Testis (tissue), 5 donors: ENCODE data around the gene RASIP1. TPM values are rescaled to one million over a fixed set of nuclear protein-coding genes. Genes with fewer than 3 reads are reported as not detected.
"Not testable (repeated sequence)": the region's sequence is repeated elsewhere in the genome, so short reads cannot be mapped to it uniquely, and the experiment has no call there.

Source experiments
- DNase-seq: peaks from one replicate; pipeline ENCODE4 v3.0.0-alpha.2; 2019
- H3K27ac ChIP-seq, 2 donors: fragments of 200-600 bp; sonication (generic); one replicate each; pipeline ENCODE4 v1.5.1; 2019
- H3K27me3 ChIP-seq: fragments of 200-600 bp; sonication (generic); one replicate; pipeline ENCODE4 v1.5.1; 2019
- H3K36me3 ChIP-seq: fragments of 200-600 bp; sonication (generic); one replicate; pipeline ENCODE4 v1.5.1; 2017; ENCODE audit warnings: low read depth; ENCODE audit errors: missing control alignments
- H3K4me1 ChIP-seq: fragments of 200-600 bp; sonication (generic); one replicate; pipeline ENCODE4 v1.5.1; 2019
- H3K4me3 ChIP-seq, 2 donors: fragments of 200-600 bp; sonication (generic); one replicate each; pipeline ENCODE4 v1.5.1; 2017 to 2019
- H3K9me3 ChIP-seq: fragments of 200-600 bp; sonication (generic); one replicate; pipeline ENCODE4 v1.5.1; 2017
- CTCF ChIP-seq, 3 experiments: fragments of 450-650 bp in 2 of 3; fragments of 200-600 bp in 1 of 3; sonication (generic) in 1 of 3; IDR thresholded peaks; one replicate each; pipeline ENCODE4 v1.5.1; 2016 to 2019; ENCODE audit warnings: antibody characterized with exemption in 3 of 3, mild to moderate bottlenecking in 2 of 3, moderate library complexity in 1 of 3
- POLR2A ChIP-seq: fragments of 450-650 bp; IDR thresholded peaks from one replicate; pipeline ENCODE4 v1.6.1; 2017; ENCODE audit warnings: antibody characterized with exemption, mild to moderate bottlenecking, moderate library complexity
- WGBS, 2 donors: methylation state at CpG; one replicate each; pipeline ENCODE4 v1.1.5; 2018; 5-methylcytosine and 5-hydroxymethylcytosine counted together
- intact Hi-C: fragments of 100-400 bp; cut with DNase I; formaldehyde crosslinking; loops from one replicate; pipeline ENCODE4 v1.15.1; 2023; ENCODE audit warnings: low total_unique reads
- long read RNA-seq, 2 donors: transcript quantifications; one replicate each; lab custom pipeline, GENCODE V29; 2026
- polyA plus RNA-seq: library from polyadenylated mRNA; stranded (reverse); fragments of 350-450 nt; fragmentation: Illumina TruSeq; extraction: RNeasy Lipid Tissue Mini Kit (QIAGEN cat#74804); gene quantifications from one replicate; pipeline ENCODE4 v1.2.3, GENCODE V29; 2014; ENCODE audit warnings: low read depth, low replicate concordance; ENCODE audit not compliant: insufficient read depth
- total RNA-seq, 2 donors: library from RNA; depleted of rRNA; stranded (reverse); fragments of >200 nt; gene quantifications; one replicate each; pipeline ENCODE4 v1.2.3, GENCODE V29; 2016

Gene RASIP1
- total RNA-seq (10 to 100 TPM; 11.2 to 21.4 TPM), polyA plus RNA-seq (8.8 TPM)
- long read RNA-seq, donor 1, partial matches to known transcripts = 0 of 3 reads
- long read RNA-seq, donor 1, other reads (novel, unspliced or antisense) = 0 of 3 reads
- long read RNA-seq, donor 2 = 0 reads

GRCh38 chr19:48740164-48740972 is at the start of gene RASIP1:
Gene RASIP1 (minus strand): TSS chr19:48740610. CDS start chr19:48740282, 328 bp downstream.
- Histone ChIP-seq H3K27me3 (no peaks in the 10 kb centered on the region), H3K9me3 (no peaks in the 10 kb centered on the region), H3K36me3 (no peaks in the 10 kb centered on the region), H3K4me3 (peak within 1 kb of the TSS; percentile 52 to 54), H3K27ac (peak within 1 kb of the TSS in 1 of 2 donors; percentile 59), H3K4me1 (no peaks in the 10 kb centered on the region)
- intact Hi-C loops = no loop called here
- WGBS, 2 donors = 50 to 57% methylated on average over 14 to 27 of the region's 27 CpGs
- TF ChIP-seq CTCF (IDR thresholded peaks at IDR 0.05) (no peak), POLR2A (no peak)
- no peak for DNase-seq

DNA sequence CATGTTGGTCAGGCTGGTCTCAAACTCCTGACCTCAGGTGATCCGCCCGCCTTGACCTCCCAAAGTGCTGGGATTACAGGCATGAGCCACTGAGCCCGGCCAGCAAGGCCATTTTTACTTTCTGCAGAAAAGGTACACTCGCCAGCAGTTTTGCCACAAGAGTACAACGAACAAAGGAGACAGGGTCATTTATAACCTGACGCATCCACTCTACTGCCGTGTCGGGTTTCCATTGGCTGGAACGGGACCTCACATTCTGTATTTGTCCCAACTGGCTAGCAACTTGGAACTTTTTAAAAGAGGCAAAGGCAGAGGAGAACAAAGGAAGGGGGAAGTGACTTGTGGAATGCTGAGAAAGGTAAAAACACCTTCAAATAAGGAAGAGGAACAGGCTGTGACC is 46.9 kb upstream of the RASIP1 start:
- intact Hi-C loops, H3K4me3 ChIP-seq, H3K27ac ChIP-seq, H3K4me1 ChIP-seq, H3K9me3 ChIP-seq, DNase-seq, H3K36me3 ChIP-seq, H3K27me3 ChIP-seq: not testable (repeated sequence)
- 86 to 89% methylated on average over 7 to 9 of the region's 9 CpGs for WGBS, 2 donors

DNA sequence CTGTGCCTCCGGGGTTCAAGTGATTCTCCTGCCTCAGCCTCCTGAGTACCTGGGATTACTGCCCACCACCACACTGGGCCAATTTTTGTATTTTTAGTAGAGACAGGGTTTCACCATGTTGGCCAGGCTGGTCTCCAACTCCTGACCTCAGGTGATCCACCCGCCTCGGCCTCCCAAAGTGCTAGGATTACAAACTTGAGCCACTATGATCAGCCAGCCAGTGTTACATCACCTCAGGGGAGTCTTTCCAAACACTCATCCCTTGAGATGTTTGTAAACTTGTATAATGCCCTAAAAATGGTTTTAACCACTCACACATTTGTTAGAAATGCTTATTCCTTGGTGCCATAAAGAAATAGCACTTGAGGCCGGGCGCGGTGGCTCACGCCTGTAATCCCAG is 46.0 kb upstream of the RASIP1 start:
- H3K4me1 ChIP-seq, H3K27me3 ChIP-seq, H3K27ac ChIP-seq, H3K4me3 ChIP-seq, intact Hi-C loops, H3K36me3 ChIP-seq, DNase-seq, H3K9me3 ChIP-seq: not testable (repeated sequence)
- 89 to 97% methylated on average over 7 of the region's 7 CpGs for WGBS, 2 donors

GRCh38 chr19:48784527-48784926 is 44.1 kb upstream of the RASIP1 start:
- H3K4me1 ChIP-seq = peaks cover 17% of the 10 kb centered on the region
- H3K36me3 ChIP-seq = no peaks in the 10 kb centered on the region
- no peak for TF ChIP-seq CTCF (IDR thresholded peaks at IDR 0.05)
- no peak for TF ChIP-seq POLR2A
- intact Hi-C loops = no loop called here
- no peaks in the 10 kb centered on the region for H3K9me3 ChIP-seq
- DNase-seq = no peak
- no peak overlapping the region for H3K27ac ChIP-seq
- 72 to 80% methylated on average over 5 of the region's 5 CpGs for WGBS, 2 donors
- H3K4me3 ChIP-seq = no peak overlapping the region
- no peaks in the 10 kb centered on the region for H3K27me3 ChIP-seq

DNA sequence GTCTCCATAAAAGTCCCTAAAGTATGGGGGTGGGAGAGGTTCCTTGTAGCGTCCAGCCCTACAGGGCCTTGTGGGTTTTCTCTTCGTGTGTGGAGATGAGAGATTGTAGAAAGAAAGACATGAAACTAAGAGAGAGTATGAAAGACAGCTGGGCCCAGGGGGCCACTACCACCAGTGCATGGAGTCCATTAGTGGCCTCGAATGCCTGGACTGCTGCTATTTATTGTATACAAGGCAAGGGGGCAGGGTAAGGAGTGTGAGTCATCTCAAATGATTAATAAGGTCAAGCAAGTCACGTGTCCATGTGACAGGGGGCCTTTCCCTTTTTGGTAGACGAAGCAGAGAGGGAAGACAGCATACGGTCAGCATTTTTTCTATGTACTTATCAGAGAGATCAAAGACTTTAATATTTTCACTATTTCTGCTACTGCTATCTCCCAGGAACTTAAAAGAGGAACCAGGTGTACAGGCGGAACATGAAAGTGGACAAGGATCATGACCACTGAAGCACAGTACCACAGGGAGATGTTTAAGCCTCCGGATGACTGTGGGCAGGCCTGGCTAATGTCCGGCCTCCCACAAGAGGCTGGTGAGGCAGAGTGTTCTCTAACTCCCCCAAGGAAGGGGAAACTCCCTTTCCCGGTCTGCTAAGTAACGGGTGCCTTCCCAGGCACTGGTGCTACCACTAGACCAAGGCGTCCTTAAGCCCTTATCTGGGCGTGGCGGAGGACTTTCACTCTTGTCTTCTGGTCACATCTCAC is 40.4 kb upstream of the RASIP1 start:
- Histone ChIP-seq H3K27ac (peak overlapping the region; percentile 50 to 71), H3K9me3 (no peaks in the 10 kb centered on the region), H3K4me1 (peaks cover 17% of the 10 kb centered on the region), H3K27me3 (no peaks in the 10 kb centered on the region), H3K36me3 (no peaks in the 10 kb centered on the region), H3K4me3 (no peak overlapping the region)
- DNase-seq = peak; percentile 83
- WGBS, 2 donors = 55% methylated on average over 14 of the region's 14 CpGs
- intact Hi-C loops = no loop called here
- TF ChIP-seq POLR2A = no peak
- no peak for TF ChIP-seq CTCF (IDR thresholded peaks at IDR 0.05)
